IMR-90 (cell line): ENCODE data around the gene ADAMTS18.

ENCODE experiments used
- POLR2A ChIP-seq: IDR thresholded peaks from 2 replicates; pipeline ENCODE4 v1.6.1; 2012; ENCODE audit warnings: mild to moderate bottlenecking, low read depth, low read length
- RAD21 ChIP-seq: IDR thresholded peaks from 2 replicates; pipeline ENCODE4 v1.6.1; 2012; ENCODE audit warnings: low read length, improper control_type of control experiment
- RFX5 ChIP-seq: IDR thresholded peaks from 2 replicates; pipeline ENCODE4 v1.8.0; 2012; ENCODE audit warnings: low read depth, mild to moderate bottlenecking, low read length, moderate library complexity
- TF ChIP-seq, protein P1 (sequence below): conservative IDR thresholded peaks from 2 replicates; pipeline ENCODE4 v1.5.1; 2012; ENCODE audit warnings: mild to moderate bottlenecking, low read depth, low read length, improper control_type of control experiment

GRCh38 chr16:77457046-77457445 lies 22.2 kb upstream of the ADAMTS18 start:
- TF ChIP-seq, protein P1, sequence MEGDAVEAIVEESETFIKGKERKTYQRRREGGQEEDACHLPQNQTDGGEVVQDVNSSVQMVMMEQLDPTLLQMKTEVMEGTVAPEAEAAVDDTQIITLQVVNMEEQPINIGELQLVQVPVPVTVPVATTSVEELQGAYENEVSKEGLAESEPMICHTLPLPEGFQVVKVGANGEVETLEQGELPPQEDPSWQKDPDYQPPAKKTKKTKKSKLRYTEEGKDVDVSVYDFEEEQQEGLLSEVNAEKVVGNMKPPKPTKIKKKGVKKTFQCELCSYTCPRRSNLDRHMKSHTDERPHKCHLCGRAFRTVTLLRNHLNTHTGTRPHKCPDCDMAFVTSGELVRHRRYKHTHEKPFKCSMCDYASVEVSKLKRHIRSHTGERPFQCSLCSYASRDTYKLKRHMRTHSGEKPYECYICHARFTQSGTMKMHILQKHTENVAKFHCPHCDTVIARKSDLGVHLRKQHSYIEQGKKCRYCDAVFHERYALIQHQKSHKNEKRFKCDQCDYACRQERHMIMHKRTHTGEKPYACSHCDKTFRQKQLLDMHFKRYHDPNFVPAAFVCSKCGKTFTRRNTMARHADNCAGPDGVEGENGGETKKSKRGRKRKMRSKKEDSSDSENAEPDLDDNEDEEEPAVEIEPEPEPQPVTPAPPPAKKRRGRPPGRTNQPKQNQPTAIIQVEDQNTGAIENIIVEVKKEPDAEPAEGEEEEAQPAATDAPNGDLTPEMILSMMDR = no peak
- TF ChIP-seq POLR2A (no peak), RAD21 (no peak), RFX5 (no peak)
